GM12878 (cell line): ENCODE measurements around the gene SNRNP35. TPM values are rescaled to one million over a fixed set of nuclear protein-coding genes. Genes with fewer than 3 reads are reported as not detected.
A peak's percentile ranks its signal among the peaks of the same experiment; 100 is the strongest.

Source experiments
- ATAC-seq: fragments of 200-7000 bp; cut with Tn5 transposase; 3 replicates; pipeline ENCODE4 v1.9.1; 2020; ENCODE audit warnings: mild to moderate bottlenecking, moderate library complexity
- BruUV-seq: library from RNA; stranded (reverse); fragments of 400-500 nt; replicated peaks from 2 replicates; lab custom pipeline; 2021; lab: Mats Ljungman, UMichigan
- CTCF ChIA-PET: fragments of 300-600 bp; sonication (Branson Sonifier 250); formaldehyde crosslinking; extraction: SDS; loops from one replicate; lab custom pipeline; 2021; ENCODE audit warnings: inconsistent platforms; lab: Yijun Ruan, JAX
- POLR2A ChIA-PET: fragments of 350-600 bp; formaldehyde crosslinking; extraction: SDS; loops from one replicate; lab custom pipeline; 2021; ENCODE audit warnings: inconsistent platforms; lab: Charles Lee
- RAD21 ChIA-PET: fragments of 300-600 bp; sonication (Branson Sonifier 250); formaldehyde crosslinking; loops from one replicate; lab custom pipeline; 2023; ENCODE audit warnings: antibody characterized with exemption; ENCODE audit not compliant: unreplicated experiment; lab: Charles Lee
- SMC1A ChIA-PET: fragments of 300-600 bp; sonication (Branson Sonifier 250); formaldehyde crosslinking; loops from one replicate; lab custom pipeline; 2023; ENCODE audit not compliant: unreplicated experiment, uncharacterized antibody; lab: Charles Lee
- DNase-seq: peaks from one replicate; pipeline ENCODE4 v3.0.0-alpha.2; 2011; ENCODE audit warnings: low read depth, low spot score
- FAIRE-seq: peaks from 3 replicates; lab custom pipeline; 2011; peaks lifted over from hg19 to GRCh38; lab: Jason Lieb, UNC
- H2AFZ ChIP-seq: 2 replicates; pipeline ENCODE4 v1.6.0; 2011; ENCODE audit warnings: low read depth, low read length, control low read depth; ENCODE audit not compliant: control insufficient read depth
- H3K27ac ChIP-seq: 2 replicates; pipeline ENCODE4 v1.5.1; 2011; ENCODE audit warnings: control low read depth; ENCODE audit not compliant: control insufficient read depth, insufficient read depth
- H3K27me3 ChIP-seq, 2 experiments: replicated peaks in 1 of 2; 2 replicates each; pipeline versions ENCODE4 v1.6.0 to v1.6.1; 2011; ENCODE audit warnings: low read length in 1 of 2; ENCODE audit not compliant: control insufficient read depth in 2 of 2, insufficient read depth in 2 of 2
- H3K36me3 ChIP-seq, 2 experiments: 2 replicates each; pipeline ENCODE4 v1.5.1; 2011; ENCODE audit warnings: low read length in 1 of 2; ENCODE audit not compliant: control insufficient read depth in 2 of 2, insufficient read depth in 2 of 2
- H3K4me1 ChIP-seq: 2 replicates; pipeline ENCODE4 v1.6.1; 2011; ENCODE audit warnings: mild to moderate bottlenecking, low read length, moderate library complexity, mixed read lengths; ENCODE audit not compliant: control insufficient read depth, insufficient read depth
- H3K4me2 ChIP-seq: 2 replicates; pipeline ENCODE4 v1.6.0; 2011; ENCODE audit warnings: control low read depth; ENCODE audit not compliant: control insufficient read depth, insufficient read depth
- H3K4me3 ChIP-seq: fragments of 200-600 bp; sonication (generic); 2 replicates; pipeline ENCODE4 v1.5.1; 2016
- H3K79me2 ChIP-seq: 2 replicates; pipeline ENCODE4 v1.6.0; 2011; ENCODE audit warnings: low read length; ENCODE audit not compliant: control insufficient read depth, insufficient read depth
- H3K9ac ChIP-seq: 2 replicates; pipeline ENCODE4 v1.8.0; 2011; ENCODE audit warnings: low read length, control low read depth, mixed read lengths; ENCODE audit not compliant: control insufficient read depth, insufficient read depth
- H3K9me3 ChIP-seq: replicated peaks from 3 replicates; pipeline ENCODE4 v1.5.1; 2011; ENCODE audit warnings: mild to moderate bottlenecking, low read length; ENCODE audit not compliant: control insufficient read depth, insufficient read depth
- H4K20me1 ChIP-seq: 2 replicates; pipeline ENCODE4 v1.6.0; 2011; ENCODE audit not compliant: control insufficient read depth, insufficient read depth
- CBX3 ChIP-seq: fragments of 200-600 bp; sonication (generic); IDR thresholded peaks from 2 replicates; pipeline ENCODE4 v1.6.1; 2016; ENCODE audit warnings: low read depth, borderline replicate concordance
- E2F4 ChIP-seq: IDR thresholded peaks from 2 replicates; pipeline ENCODE4 v1.6.1; 2012; ENCODE audit warnings: low read depth, low read length, improper control_type of control experiment
- IKZF2 ChIP-seq, 2 experiments: fragments of 450-650 bp; IDR thresholded peaks; 2 replicates each; pipeline ENCODE4 v1.6.1; 2017; ENCODE audit warnings: mild to moderate bottlenecking in 2 of 2, moderate library complexity in 2 of 2
- MYB ChIP-seq: fragments of 150-350 bp; IDR thresholded peaks from 2 replicates; pipeline ENCODE4 v1.6.1; 2014; ENCODE audit warnings: mild to moderate bottlenecking, low read depth, low read length, borderline replicate concordance
- NFIC ChIP-seq: IDR thresholded peaks from 2 replicates; pipeline ENCODE4 v1.6.1; 2012; ENCODE audit warnings: low read depth, mild to moderate bottlenecking, inconsistent platforms, low read length, moderate library complexity
- SRF ChIP-seq, 2 experiments: IDR thresholded peaks; 2 replicates each; pipeline ENCODE4 v1.6.1; 2011; ENCODE audit warnings: low read depth in 2 of 2, low read length in 2 of 2, mild to moderate bottlenecking in 1 of 2, moderate library complexity in 1 of 2
- USF2 ChIP-seq: IDR thresholded peaks from 2 replicates; pipeline ENCODE4 v1.6.1; 2011; ENCODE audit warnings: low read depth, low read length, improper control_type of control experiment, borderline replicate concordance
- ZNF217 ChIP-seq: fragments of 450-650 bp; IDR thresholded peaks from 2 replicates; pipeline ENCODE4 v1.6.1; 2017; ENCODE audit warnings: antibody characterized with exemption, mild to moderate bottlenecking
- ZZZ3 ChIP-seq: IDR thresholded peaks from 2 replicates; pipeline ENCODE4 v1.6.1; 2011; ENCODE audit warnings: low read depth; ENCODE audit not compliant: control insufficient read depth, insufficient read length
- WGBS: methylation state at CpG from one replicate; pipeline ENCODE4 v1.1.6; 2016; ENCODE audit warnings: low lambda C conversion rate; ENCODE audit not compliant: insufficient replicate concordance, insufficient coverage; ENCODE audit errors: missing lambda C conversion rate; 5-methylcytosine and 5-hydroxymethylcytosine counted together
- in situ Hi-C: fragments of 300-500 bp; cut with MboI; formaldehyde crosslinking; loops from 9 replicates; pipeline ENCODE4 v1.14.3; 2018; ENCODE audit warnings: mixed read lengths
- intact Hi-C: fragments of 100-400 bp; cut with micrococcal nuclease; formaldehyde crosslinking; loops from one replicate; pipeline ENCODE4 v1.14.2; 2022; ENCODE audit not compliant: unreplicated experiment
- polyA plus RNA-seq, 11 experiments: library from polyadenylated mRNA; depleted of rRNA in 4 of 11; unstranded in 6 of 11; stranded (reverse) in 5 of 11; fragments of >200 nt; fragmentation: Nextera tagmentation in 4 of 11; fragmentation: Illumina TruSeq in 1 of 11; extraction: Ambion mirVana in 4 of 11; extraction: Trizol in 1 of 11; gene quantifications; 1 replicate in 1 of 11; 2 replicates in 10 of 11; pipeline versions ENCODE4 v1.2.1 to v1.2.3, GENCODE V29; 2011 to 2016; ENCODE audit warnings: inconsistent platforms in 2 of 11, missing spikeins in 2 of 11, low read depth in 1 of 11
- total RNA-seq, 4 experiments: library from RNA; depleted of rRNA in 3 of 4; stranded (reverse); fragments of >200 nt in 3 of 4; fragmentation: Illumina TruSeq in 1 of 4; extraction: Trizol in 1 of 4; gene quantifications; 2 replicates each; pipeline versions ENCODE4 v1.2.1 to v1.2.3, GENCODE V29; 2013 to 2021
- TF ChIP-seq, protein P1 (sequence below): fragments of 450-650 bp; IDR thresholded peaks from 2 replicates; pipeline ENCODE4 v1.6.1; 2017; ENCODE audit warnings: mild to moderate bottlenecking

SNRNP35 gene
- total and polyA plus RNA-seq, 10 of the 15 experiments (the other 5 are each of a cell fraction or from before 2014, with no cell fraction given): 21.6 to 49.6 (median 29.0) TPM

GRCh38 chr12:123475246-123475703 is 17.3 kb downstream of the SNRNP35 start:
- ChIA-PET RAD21 (no interaction called here), POLR2A (interaction anchor here (0.6 kb wide), 1 partner anchor 66 kb away, joined by 6 read pairs; no protein-coding TSS in a partner anchor), CTCF (interaction anchor here (0.6 kb wide), 1 partner anchor 104 kb away, joined by 3 read pairs; no protein-coding TSS in a partner anchor), SMC1A (interaction anchor here (0.9 kb wide), 1 partner anchor 47 kb away, joined by 3 read pairs; no protein-coding TSS in a partner anchor)
- WGBS: 96% methylated on average over 15 of the region's 15 CpGs
- Histone ChIP-seq H3K79me2 (no peaks in the 10 kb centered on the region), H3K9ac (no peak overlapping the region), H3K36me3 (no peaks in the 10 kb centered on the region; a peak in 2 of 4 replicates), H3K4me3 (no peak overlapping the region), H3K9me3 (no peaks in the 10 kb centered on the region), H3K27ac (no peak overlapping the region), H3K4me2 (no peak overlapping the region), H4K20me1 (no peaks in the 10 kb centered on the region), H3K4me1 (no peaks in the 10 kb centered on the region), H2AFZ (no peak overlapping the region), H3K27me3 (no peaks in the 10 kb centered on the region)
- TF ChIP-seq NFIC: no peak
- in situ Hi-C loops (no loop called here), intact Hi-C loops (no loop called here)
- no peak for ATAC-seq
- no peak for DNase-seq
- BruUV-seq: TSS peak; percentile 42
- no peak for FAIRE-seq

GRCh38 chr12:123478069-123478468 is 20.1 kb downstream of the SNRNP35 start:
- SMC1A ChIA-PET: interaction anchor here (0.6 kb wide), 1 partner anchor 171 kb away, joined by 3 read pairs; no protein-coding TSS in a partner anchor
- DNase-seq (no peak), FAIRE-seq (no peak), ATAC-seq (no peak)
- H3K4me2 ChIP-seq: no peak overlapping the region
- no peaks in the 10 kb centered on the region for H4K20me1 ChIP-seq
- in situ Hi-C loops (no loop called here), intact Hi-C loops (no loop called here)
- H3K4me3 ChIP-seq: no peak overlapping the region
- RAD21 ChIA-PET: no interaction called here
- CTCF ChIA-PET: interaction anchor here (1.4 kb wide), 1 partner anchor 18 kb away, joined by 3 read pairs; no protein-coding TSS in a partner anchor
- no peaks in the 10 kb centered on the region for H3K27me3 ChIP-seq
- 96% methylated on average over 11 of the region's 11 CpGs for WGBS
- no peaks in the 10 kb centered on the region for H3K79me2 ChIP-seq
- no peaks in the 10 kb centered on the region for H3K9me3 ChIP-seq
- POLR2A ChIA-PET: interaction anchor here (0.6 kb wide), 1 partner anchor 144 kb away, joined by 5 read pairs; no protein-coding TSS in a partner anchor
- BruUV-seq: no TSS peak
- H2AFZ ChIP-seq: no peak overlapping the region
- H3K9ac ChIP-seq: no peak overlapping the region
- no peaks in the 10 kb centered on the region; a peak in 1 of 4 replicates for H3K36me3 ChIP-seq
- no peak overlapping the region for H3K27ac ChIP-seq
- H3K4me1 ChIP-seq: no peaks in the 10 kb centered on the region
- no peak for TF ChIP-seq ZNF217
- no peak for TF ChIP-seq CBX3
- no peak for TF ChIP-seq MYB
- no peak for TF ChIP-seq IKZF2 (IDR thresholded peaks at IDR 0.05)
- TF ChIP-seq USF2: no peak
- TF ChIP-seq, protein P1, sequence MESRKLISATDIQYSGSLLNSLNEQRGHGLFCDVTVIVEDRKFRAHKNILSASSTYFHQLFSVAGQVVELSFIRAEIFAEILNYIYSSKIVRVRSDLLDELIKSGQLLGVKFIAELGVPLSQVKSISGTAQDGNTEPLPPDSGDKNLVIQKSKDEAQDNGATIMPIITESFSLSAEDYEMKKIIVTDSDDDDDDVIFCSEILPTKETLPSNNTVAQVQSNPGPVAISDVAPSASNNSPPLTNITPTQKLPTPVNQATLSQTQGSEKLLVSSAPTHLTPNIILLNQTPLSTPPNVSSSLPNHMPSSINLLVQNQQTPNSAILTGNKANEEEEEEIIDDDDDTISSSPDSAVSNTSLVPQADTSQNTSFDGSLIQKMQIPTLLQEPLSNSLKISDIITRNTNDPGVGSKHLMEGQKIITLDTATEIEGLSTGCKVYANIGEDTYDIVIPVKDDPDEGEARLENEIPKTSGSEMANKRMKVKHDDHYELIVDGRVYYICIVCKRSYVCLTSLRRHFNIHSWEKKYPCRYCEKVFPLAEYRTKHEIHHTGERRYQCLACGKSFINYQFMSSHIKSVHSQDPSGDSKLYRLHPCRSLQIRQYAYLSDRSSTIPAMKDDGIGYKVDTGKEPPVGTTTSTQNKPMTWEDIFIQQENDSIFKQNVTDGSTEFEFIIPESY: no peak
- no peak for TF ChIP-seq E2F4
- TF ChIP-seq SRF (IDR thresholded peaks at IDR 0.05; ENCODE audit: low read depth in 2 of 2, low read length in 2 of 2): no peak
- no peak for TF ChIP-seq ZZZ3
